Measurements from ENCODE around the gene KCTD6. TPM values are rescaled to one million over a fixed set of nuclear protein-coding genes. Genes with fewer than 3 reads are reported as not detected.

The KCTD6 gene
- total RNA-seq, 4 donors from 2014 or later, result 10.3 to 14.9 (median 11.9) TPM

GRCh38 chr3:58528629-58529028 is 36.7 kb downstream of the KCTD6 start:
- Histone ChIP-seq H3K9me3 (no peaks in the 10 kb centered on the region), H3K27ac (no peak overlapping the region), H3K36me3 (peaks cover 0 to 74% (median 0%) of the 10 kb centered on the region in 3 donors), H3K4me1 (peaks cover 0 to 16% (median 4%) of the 10 kb centered on the region in 4 donors), H3K4me3 (no peak overlapping the region), H3K27me3 (no peaks in the 10 kb centered on the region)
- TF ChIP-seq CTCF (IDR thresholded peaks at IDR 0.05) (no peak), POLR2A (IDR thresholded peaks at IDR 0.05) (no peak)
- DNase-seq, result no peak

GRCh38 chr3:58529516-58530353 is 37.8 kb downstream of the KCTD6 start:
- Histone ChIP-seq H3K27me3 (no peaks in the 10 kb centered on the region), H3K36me3 (peaks cover 0 to 74% (median 0%) of the 10 kb centered on the region in 3 donors), H3K4me1 (peaks cover 0 to 18% (median 4%) of the 10 kb centered on the region in 4 donors), H3K9me3 (no peaks in the 10 kb centered on the region), H3K4me3 (no peak overlapping the region), H3K27ac (no peak overlapping the region)
- TF ChIP-seq POLR2A (IDR thresholded peaks at IDR 0.05), result no peak
- TF ChIP-seq CTCF (IDR thresholded peaks at IDR 0.05), result peak in 3 of 6 experiments; percentile 18 to 24 (median 19)
- DNase-seq, result peak in 1 of 3 donors; percentile 59

DNA sequence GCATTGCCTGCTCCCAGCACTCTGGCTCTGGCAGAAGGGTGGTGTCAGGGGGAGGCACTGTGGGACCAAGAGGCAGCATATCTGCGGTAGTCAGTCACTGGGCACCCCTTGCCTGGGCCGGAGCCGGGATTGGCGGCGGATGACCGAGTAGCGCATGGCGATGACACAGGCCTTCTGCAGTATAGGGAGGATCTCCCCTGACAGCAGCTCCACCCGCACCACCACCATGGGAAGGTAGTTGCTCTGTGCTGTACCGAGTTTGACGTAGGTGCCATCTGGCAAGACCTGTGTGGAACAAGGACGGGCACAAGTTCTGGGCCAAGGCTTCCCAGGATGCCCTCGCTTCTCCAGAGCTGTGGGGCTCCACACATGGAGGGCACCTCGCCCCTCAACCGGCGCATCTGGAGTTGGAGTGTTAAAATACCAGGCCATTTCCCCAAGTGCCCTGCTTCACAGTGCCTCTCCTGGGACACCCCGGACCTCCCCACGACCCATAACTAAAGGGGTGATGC is 38.5 kb downstream of the KCTD6 start:
- Histone ChIP-seq H3K27me3 (no peaks in the 10 kb centered on the region), H3K9me3 (no peaks in the 10 kb centered on the region), H3K4me3 (no peak overlapping the region), H3K36me3 (peaks cover 0 to 74% (median 0%) of the 10 kb centered on the region in 3 donors), H3K4me1 (peaks cover 0 to 25% (median 4%) of the 10 kb centered on the region in 4 donors), H3K27ac (no peak overlapping the region)
- no peak for DNase-seq
- TF ChIP-seq CTCF (IDR thresholded peaks at IDR 0.05) (no peak), POLR2A (IDR thresholded peaks at IDR 0.05) (no peak)

DNA sequence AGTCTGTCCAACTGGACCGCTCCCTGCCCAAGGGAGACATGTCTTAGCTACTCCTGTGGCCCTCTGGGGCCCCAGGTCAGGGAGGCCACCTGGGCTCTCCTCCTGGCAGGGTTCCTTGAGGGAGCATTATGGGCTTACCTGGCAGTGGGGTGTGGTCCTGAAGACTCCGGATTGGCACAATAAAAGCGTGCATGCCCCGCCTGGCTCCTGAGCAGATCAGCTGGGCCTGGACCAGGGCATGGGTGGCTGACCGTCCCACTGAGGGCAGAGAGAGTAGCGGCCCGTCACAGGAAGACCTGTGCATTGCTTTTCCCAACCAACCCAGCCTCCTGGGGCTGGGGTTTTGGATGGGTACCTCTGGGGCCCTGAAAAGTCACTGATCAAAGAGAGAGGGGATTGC is 39.7 kb downstream of the KCTD6 start:
- Histone ChIP-seq H3K27me3 (no peaks in the 10 kb centered on the region), H3K36me3 (peaks cover 0 to 68% (median 0%) of the 10 kb centered on the region in 3 donors), H3K9me3 (no peaks in the 10 kb centered on the region), H3K4me1 (peaks cover 0 to 36% (median 4%) of the 10 kb centered on the region in 4 donors), H3K4me3 (no peak overlapping the region), H3K27ac (no peak overlapping the region)
- DNase-seq, result no peak
- TF ChIP-seq POLR2A (IDR thresholded peaks at IDR 0.05) (no peak), CTCF (IDR thresholded peaks at IDR 0.05) (no peak)

DNA sequence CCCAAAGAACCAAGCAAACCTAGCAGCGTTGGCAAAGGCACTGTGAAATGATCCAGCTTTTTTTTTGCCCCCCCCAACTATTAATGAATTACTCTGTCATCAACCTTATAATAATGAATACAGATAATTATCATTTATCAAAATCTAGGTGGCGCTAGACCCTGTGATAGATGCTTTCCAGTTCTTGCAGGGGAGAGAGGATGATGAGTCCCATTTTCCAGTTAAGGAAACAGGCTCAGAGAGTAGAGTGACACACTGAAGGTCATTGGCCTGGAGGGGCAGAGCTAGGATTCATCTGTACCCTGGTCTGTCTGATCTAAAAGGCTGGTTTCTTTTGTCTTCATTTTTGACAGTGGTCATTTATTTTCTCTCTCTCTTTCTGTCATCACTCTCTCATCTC is 40.1 kb downstream of the KCTD6 start:
- Histone ChIP-seq H3K9me3 (no peaks in the 10 kb centered on the region), H3K4me3 (no peak overlapping the region), H3K27ac (no peak overlapping the region), H3K36me3 (peaks cover 0 to 64% (median 0%) of the 10 kb centered on the region in 3 donors), H3K27me3 (no peaks in the 10 kb centered on the region), H3K4me1 (peaks cover 0 to 40% (median 4%) of the 10 kb centered on the region in 4 donors)
- peak in 2 of 6 experiments; percentile 6 to 10 for TF ChIP-seq CTCF (IDR thresholded peaks at IDR 0.05)
- no peak for TF ChIP-seq POLR2A (IDR thresholded peaks at IDR 0.05)
- no peak for DNase-seq

Data from Peyer's patch (tissue), 4 donors.